BJ (cell line): ENCODE measurements around the gene CPXM1. TPM values are rescaled to one million over a fixed set of nuclear protein-coding genes. Genes with fewer than 3 reads are reported as not detected.

ENCODE experiments used
- CTCF ChIA-PET: fragments of 350-600 bp; formaldehyde crosslinking; extraction: SDS; loops from one replicate; lab custom pipeline; 2021; ENCODE audit warnings: antibody characterized with exemption, inconsistent platforms; lab: Yijun Ruan, JAX
- POLR2A ChIA-PET: fragments of 300-600 bp; sonication (Branson Sonifier 250); formaldehyde crosslinking; extraction: SDS; loops from one replicate; lab custom pipeline; 2021; ENCODE audit warnings: antibody characterized with exemption; lab: Charles Lee
- DNase-seq: peaks from one replicate; pipeline ENCODE4 v3.0.0-alpha.2; 2011; ENCODE audit warnings: low read depth
- H3K27me3 ChIP-seq: 2 replicates; pipeline ENCODE4 v1.6.0; 2011; ENCODE audit warnings: low read length; ENCODE audit not compliant: control insufficient read depth, insufficient read depth
- H3K36me3 ChIP-seq: 2 replicates; pipeline ENCODE4 v1.5.1; 2011; ENCODE audit warnings: low read length; ENCODE audit not compliant: control insufficient read depth, insufficient read depth
- H3K4me3 ChIP-seq: 2 replicates; pipeline ENCODE4 v1.5.1; 2011; ENCODE audit warnings: low read depth, mild to moderate bottlenecking, control low read depth, low read length
- CTCF ChIP-seq: IDR thresholded peaks from 2 replicates; pipeline ENCODE4 v1.5.1; 2011; ENCODE audit warnings: low read depth, mild to moderate bottlenecking, control low read depth, inconsistent platforms, low read length, moderate library complexity; ENCODE audit not compliant: insufficient read depth
- polyA plus RNA-seq: library from polyadenylated mRNA; depleted of rRNA; stranded (reverse); fragments of >200 nt; gene quantifications from 2 replicates; pipeline ENCODE4 v1.2.3, GENCODE V29; 2011

Gene CPXM1
- polyA plus RNA-seq, 1 experiment: 1.6 TPM

- POLR2A ChIA-PET: no interaction called here
- Histone ChIP-seq H3K4me3 (no peak overlapping the region), H3K27me3 (no peaks in the 10 kb centered on the region), H3K36me3 (no peaks in the 10 kb centered on the region)
- CTCF ChIA-PET: interaction anchor here (0.8 kb wide), 1 partner anchor 14 kb away, joined by 3 read pairs; no protein-coding TSS in a partner anchor
- no peak for TF ChIP-seq CTCF
- no peak for DNase-seq
Measured at GRCh38 chr20:2817891-2818595, 17.6 kb upstream of the CPXM1 start.

GRCh38 chr20:2817341-2817726 is 16.9 kb upstream of the CPXM1 start:
- Histone ChIP-seq H3K4me3 (no peak overlapping the region), H3K27me3 (no peaks in the 10 kb centered on the region), H3K36me3 (no peaks in the 10 kb centered on the region)
- TF ChIP-seq CTCF: no peak
- ChIA-PET CTCF (no interaction called here), POLR2A (no interaction called here)
- no peak for DNase-seq

- Histone ChIP-seq H3K27me3 (no peaks in the 10 kb centered on the region), H3K4me3 (no peak overlapping the region), H3K36me3 (no peaks in the 10 kb centered on the region)
- ChIA-PET POLR2A (no interaction called here), CTCF (no interaction called here)
- no peak for DNase-seq
- TF ChIP-seq CTCF: no peak
Measured at GRCh38 chr20:2816583-2817340, 16.3 kb upstream of the CPXM1 start.

- TF ChIP-seq CTCF: no peak
- CTCF ChIA-PET: no interaction called here
- Histone ChIP-seq H3K36me3 (no peaks in the 10 kb centered on the region), H3K4me3 (no peak within 1 kb of the TSS), H3K27me3 (no peaks in the 10 kb centered on the region)
- no peak for DNase-seq
- POLR2A ChIA-PET: no interaction called here
Measured at GRCh38 chr20:2816030-2816582, 15.7 kb upstream of the CPXM1 start, which contains the start of gene TMEM239. TSS of gene TMEM239 (plus strand) at chr20:2816364. CDS start at chr20:2816555, 191 bp downstream.
